OCI-LY1 (cell line): ENCODE data around the gene ATP6V0E1.

Experiments
- CTCF ChIP-seq: fragments of 200-600 bp; sonication (generic), shearing (Covaris generic); IDR thresholded peaks from 2 replicates; pipeline ENCODE4 v1.5.1; 2017; ENCODE audit warnings: mild to moderate bottlenecking, antibody characterized with exemption, low read length, moderate library complexity, mixed read lengths
- EZH2 ChIP-seq: fragments of 200-600 bp; sonication (generic), shearing (Covaris generic); IDR thresholded peaks from 2 replicates; pipeline ENCODE4 v1.8.0; 2017; ENCODE audit warnings: borderline replicate concordance, mixed run types, mild to moderate bottlenecking, antibody characterized with exemption, low read length, moderate library complexity, mixed read lengths

GRCh38 chr5:172952034-172952511 lies 31.5 kb upstream of the ATP6V0E1 start:
- TF ChIP-seq EZH2 (no peak), CTCF (no peak)
